K562 (cell line): ENCODE data around the gene SFMBT2. TPM values are rescaled to one million over a fixed set of nuclear protein-coding genes. Genes with fewer than 3 reads are reported as not detected.

Experiments
- CBX8 ChIP-seq: fragments of 200-600 bp; sonication (generic); IDR thresholded peaks from 2 replicates; pipeline ENCODE4 v1.6.1; 2012; ENCODE audit warnings: borderline replicate concordance, mixed run types, low read depth, mild to moderate bottlenecking, moderate library complexity, mixed read lengths, low read length, control low read depth, inconsistent platforms; ENCODE audit not compliant: poor library complexity, severe bottlenecking; ENCODE audit errors: extremely low read depth
- EP300 ChIP-seq: IDR thresholded peaks from 2 replicates; pipeline ENCODE4 v1.6.1; 2012; ENCODE audit warnings: low read length, improper control_type of control experiment
- ETS2 ChIP-seq: IDR thresholded peaks from 2 replicates; pipeline ENCODE4 v1.6.1; 2016; ENCODE audit warnings: borderline replicate concordance, missing genetic modification characterization, mild to moderate bottlenecking, moderate library complexity, missing compliant biosample characterization; ENCODE audit not compliant: poor library complexity, severe bottlenecking
- HDAC1 ChIP-seq, 2 experiments: fragments of 450-650 bp; IDR thresholded peaks; 2 replicates each; pipeline ENCODE4 v1.6.1; 2016 to 2017; ENCODE audit warnings: inconsistent platforms in 1 of 2, mild to moderate bottlenecking in 1 of 2, moderate library complexity in 1 of 2
- HEY1 ChIP-seq: fragments of 250-450 bp; sonication (Bioruptor Pico); IDR thresholded peaks from 2 replicates; pipeline ENCODE4 v1.5.0; 2020; ENCODE audit warnings: mild to moderate bottlenecking, moderate library complexity, borderline replicate concordance
- MEF2A ChIP-seq: IDR thresholded peaks from 2 replicates; pipeline ENCODE4 v1.6.1; 2011; ENCODE audit warnings: low read depth, mild to moderate bottlenecking, low read length, moderate library complexity; ENCODE audit not compliant: control insufficient read depth
- PTRF ChIP-seq: fragments of 450-650 bp; IDR thresholded peaks from 2 replicates; pipeline ENCODE4 v1.6.1; 2016; ENCODE audit warnings: mild to moderate bottlenecking, missing genetic modification characterization, missing compliant biosample characterization
- SIX5 ChIP-seq, 2 experiments: IDR thresholded peaks; 2 replicates each; pipeline ENCODE4 v1.6.1; 2011; ENCODE audit warnings: low read length in 2 of 2, borderline replicate concordance in 1 of 2, low read depth in 1 of 2, mild to moderate bottlenecking in 1 of 2, moderate library complexity in 1 of 2; ENCODE audit not compliant: insufficient read depth in 1 of 2
- SOX6 ChIP-seq: fragments of 450-650 bp; IDR thresholded peaks from 2 replicates; pipeline ENCODE4 v1.6.1; 2014; ENCODE audit warnings: mild to moderate bottlenecking
- ZNF174 ChIP-seq: fragments of 250-450 bp; sonication (Bioruptor Pico); IDR thresholded peaks from 2 replicates; pipeline ENCODE4 v1.4.0; 2020; ENCODE audit warnings: mild to moderate bottlenecking
- ZNF766 ChIP-seq: fragments of 200-800 bp; sonication (Bioruptor generic); conservative IDR thresholded peaks from 2 replicates; pipeline ENCODE4 v1.6.1; 2016; ENCODE audit warnings: missing genetic modification characterization, missing compliant biosample characterization
- polyA plus RNA-seq, 8 experiments: library from polyadenylated mRNA; depleted of rRNA in 4 of 8; stranded (reverse) in 5 of 8; unstranded in 3 of 8; fragments of >200 nt; fragmentation: Nextera tagmentation in 2 of 8; fragmentation: Illumina TruSeq in 1 of 8; extraction: Ambion mirVana in 2 of 8; extraction: Trizol in 1 of 8; gene quantifications; 2 replicates each; pipeline versions ENCODE4 v1.2.1 to v1.2.3, GENCODE V29; 2011 to 2014; ENCODE audit warnings: inconsistent platforms in 1 of 8, missing spikeins in 1 of 8
- total RNA-seq, 7 experiments: library from RNA; depleted of rRNA in 6 of 7; stranded (reverse); fragments of >200 nt in 6 of 7; fragmentation: Illumina TruSeq in 2 of 7; extraction: Trizol in 2 of 7; gene quantifications; 2 replicates each; pipeline versions ENCODE4 v1.2.1 to v1.2.3, GENCODE V29; 2011 to 2021; ENCODE audit warnings: low replicate concordance in 1 of 7
- TF ChIP-seq, protein P1 (sequence below), 2 experiments: fragments of 450-650 bp in 1 of 2; sonication (generic) in 1 of 2; formaldehyde crosslinking in 1 of 2; IDR thresholded peaks; 2 replicates each; pipeline versions ENCODE4 v1.7.1 to v1.9.0; 2016 to 2022; ENCODE audit warnings: inconsistent platforms in 1 of 2, mild to moderate bottlenecking in 1 of 2, missing genetic modification reagents in 1 of 2
- TF ChIP-seq, protein P2 (sequence below): fragments of 200-800 bp; sonication (Bioruptor generic); IDR thresholded peaks from 2 replicates; pipeline ENCODE4 v1.6.1; 2017; ENCODE audit warnings: missing genetic modification characterization, missing compliant biosample characterization
- TF ChIP-seq, protein P3 (sequence below): fragments of 250-450 bp; sonication (Bioruptor Pico); IDR thresholded peaks from 2 replicates; pipeline ENCODE4 v1.5.0; 2020; ENCODE audit warnings: mild to moderate bottlenecking, borderline replicate concordance

The SFMBT2 gene
- total and polyA plus RNA-seq, 9 of the 15 experiments (the other 6 are each of a cell fraction or from before 2014, with no cell fraction given), result 1.2 to 13.6 (median 7.6) TPM

DNA sequence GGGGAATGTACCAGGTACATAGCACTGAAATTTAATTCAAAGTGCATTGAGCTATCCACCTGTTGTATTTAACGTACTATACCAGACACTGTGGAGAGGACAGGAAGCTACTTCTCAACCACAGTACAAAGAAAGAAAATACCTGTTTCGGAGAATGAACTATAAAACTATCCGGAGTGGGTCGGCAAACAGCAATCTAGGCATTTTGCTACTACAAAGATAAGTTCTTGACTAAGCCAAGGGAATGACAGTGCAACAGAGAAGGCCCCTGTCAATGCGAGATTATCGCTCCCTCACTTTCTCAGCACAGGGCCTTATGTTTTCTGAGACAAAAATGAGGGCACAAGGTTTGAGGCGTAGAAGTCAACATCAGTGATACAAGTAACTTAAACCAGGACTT, 27.4 kb downstream of the SFMBT2 start (continued):
- TF ChIP-seq, protein P1, sequence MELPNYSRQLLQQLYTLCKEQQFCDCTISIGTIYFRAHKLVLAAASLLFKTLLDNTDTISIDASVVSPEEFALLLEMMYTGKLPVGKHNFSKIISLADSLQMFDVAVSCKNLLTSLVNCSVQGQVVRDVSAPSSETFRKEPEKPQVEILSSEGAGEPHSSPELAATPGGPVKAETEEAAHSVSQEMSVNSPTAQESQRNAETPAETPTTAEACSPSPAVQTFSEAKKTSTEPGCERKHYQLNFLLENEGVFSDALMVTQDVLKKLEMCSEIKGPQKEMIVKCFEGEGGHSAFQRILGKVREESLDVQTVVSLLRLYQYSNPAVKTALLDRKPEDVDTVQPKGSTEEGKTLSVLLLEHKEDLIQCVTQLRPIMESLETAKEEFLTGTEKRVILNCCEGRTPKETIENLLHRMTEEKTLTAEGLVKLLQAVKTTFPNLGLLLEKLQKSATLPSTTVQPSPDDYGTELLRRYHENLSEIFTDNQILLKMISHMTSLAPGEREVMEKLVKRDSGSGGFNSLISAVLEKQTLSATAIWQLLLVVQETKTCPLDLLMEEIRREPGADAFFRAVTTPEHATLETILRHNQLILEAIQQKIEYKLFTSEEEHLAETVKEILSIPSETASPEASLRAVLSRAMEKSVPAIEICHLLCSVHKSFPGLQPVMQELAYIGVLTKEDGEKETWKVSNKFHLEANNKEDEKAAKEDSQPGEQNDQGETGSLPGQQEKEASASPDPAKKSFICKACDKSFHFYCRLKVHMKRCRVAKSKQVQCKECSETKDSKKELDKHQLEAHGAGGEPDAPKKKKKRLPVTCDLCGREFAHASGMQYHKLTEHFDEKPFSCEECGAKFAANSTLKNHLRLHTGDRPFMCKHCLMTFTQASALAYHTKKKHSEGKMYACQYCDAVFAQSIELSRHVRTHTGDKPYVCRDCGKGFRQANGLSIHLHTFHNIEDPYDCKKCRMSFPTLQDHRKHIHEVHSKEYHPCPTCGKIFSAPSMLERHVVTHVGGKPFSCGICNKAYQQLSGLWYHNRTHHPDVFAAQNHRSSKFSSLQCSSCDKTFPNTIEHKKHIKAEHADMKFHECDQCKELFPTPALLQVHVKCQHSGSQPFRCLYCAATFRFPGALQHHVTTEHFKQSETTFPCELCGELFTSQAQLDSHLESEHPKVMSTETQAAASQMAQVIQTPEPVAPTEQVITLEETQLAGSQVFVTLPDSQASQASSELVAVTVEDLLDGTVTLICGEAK (IDR thresholded peaks at IDR 0.05), result no peak
- TF ChIP-seq, protein P1 (CRISPR knock-in tag; IDR thresholded peaks at IDR 0.05), result no peak
- no peak for TF ChIP-seq PTRF (tag)
- TF ChIP-seq, protein P2, sequence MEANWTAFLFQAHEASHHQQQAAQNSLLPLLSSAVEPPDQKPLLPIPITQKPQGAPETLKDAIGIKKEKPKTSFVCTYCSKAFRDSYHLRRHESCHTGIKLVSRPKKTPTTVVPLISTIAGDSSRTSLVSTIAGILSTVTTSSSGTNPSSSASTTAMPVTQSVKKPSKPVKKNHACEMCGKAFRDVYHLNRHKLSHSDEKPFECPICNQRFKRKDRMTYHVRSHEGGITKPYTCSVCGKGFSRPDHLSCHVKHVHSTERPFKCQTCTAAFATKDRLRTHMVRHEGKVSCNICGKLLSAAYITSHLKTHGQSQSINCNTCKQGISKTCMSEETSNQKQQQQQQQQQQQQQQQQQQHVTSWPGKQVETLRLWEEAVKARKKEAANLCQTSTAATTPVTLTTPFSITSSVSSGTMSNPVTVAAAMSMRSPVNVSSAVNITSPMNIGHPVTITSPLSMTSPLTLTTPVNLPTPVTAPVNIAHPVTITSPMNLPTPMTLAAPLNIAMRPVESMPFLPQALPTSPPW, result no peak
- TF ChIP-seq MEF2A, result no peak
- no peak for TF ChIP-seq ETS2 (tag)
- TF ChIP-seq, protein P3, sequence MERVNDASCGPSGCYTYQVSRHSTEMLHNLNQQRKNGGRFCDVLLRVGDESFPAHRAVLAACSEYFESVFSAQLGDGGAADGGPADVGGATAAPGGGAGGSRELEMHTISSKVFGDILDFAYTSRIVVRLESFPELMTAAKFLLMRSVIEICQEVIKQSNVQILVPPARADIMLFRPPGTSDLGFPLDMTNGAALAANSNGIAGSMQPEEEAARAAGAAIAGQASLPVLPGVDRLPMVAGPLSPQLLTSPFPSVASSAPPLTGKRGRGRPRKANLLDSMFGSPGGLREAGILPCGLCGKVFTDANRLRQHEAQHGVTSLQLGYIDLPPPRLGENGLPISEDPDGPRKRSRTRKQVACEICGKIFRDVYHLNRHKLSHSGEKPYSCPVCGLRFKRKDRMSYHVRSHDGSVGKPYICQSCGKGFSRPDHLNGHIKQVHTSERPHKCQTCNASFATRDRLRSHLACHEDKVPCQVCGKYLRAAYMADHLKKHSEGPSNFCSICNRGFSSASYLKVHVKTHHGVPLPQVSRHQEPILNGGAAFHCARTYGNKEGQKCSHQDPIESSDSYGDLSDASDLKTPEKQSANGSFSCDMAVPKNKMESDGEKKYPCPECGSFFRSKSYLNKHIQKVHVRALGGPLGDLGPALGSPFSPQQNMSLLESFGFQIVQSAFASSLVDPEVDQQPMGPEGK (CRISPR knock-in tag), result no peak
- TF ChIP-seq HEY1 (CRISPR knock-in tag), result no peak
- no peak for TF ChIP-seq CBX8
- TF ChIP-seq HDAC1 (IDR thresholded peaks at IDR 0.05), result peak in 1 of 2 experiments; percentile 80; a peak in 2 of 4 replicates
- TF ChIP-seq ZNF174, result no peak
- no peak for TF ChIP-seq ZNF766 (CRISPR knock-in tag)
- TF ChIP-seq SIX5 (IDR thresholded peaks at IDR 0.05; ENCODE audit: borderline replicate concordance in 1 of 2, insufficient read depth in 1 of 2, low read depth in 1 of 2, low read length in 2 of 2), result no peak
- TF ChIP-seq SOX6, result 0 out of 2 replicates have a peak, but pooled peaks have one; percentile 33
- peak; percentile 76; the same call in 1 of the 2 replicates for TF ChIP-seq EP300
